Activated gamma-delta T cell (primary cell): ENCODE results near the gene FMNL3.

Experiments used
- DNase-seq: peaks from one replicate; lab custom pipeline; 2025; lab: John Stamatoyannopoulos, UW

Gene FMNL3

DNA sequence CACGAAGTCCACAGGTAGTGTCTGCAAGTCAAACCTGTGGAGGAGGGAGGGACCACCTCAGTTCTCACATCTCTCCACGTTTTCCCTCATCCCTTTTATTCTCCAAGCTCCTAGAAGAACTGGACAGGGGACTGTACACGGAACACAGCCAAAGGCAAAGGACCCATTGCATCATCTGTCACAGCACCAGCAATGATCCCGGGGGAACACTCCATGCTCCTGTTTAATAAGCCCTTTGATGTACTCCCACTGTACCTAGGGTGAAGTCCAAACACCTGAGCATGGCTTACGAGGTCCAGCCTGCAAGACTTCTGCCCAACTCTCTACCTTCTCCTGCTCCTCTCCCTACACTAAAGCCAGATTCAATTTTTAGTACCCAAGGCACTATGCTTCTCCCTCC is 57.3 kb downstream of the FMNL3 start:
- DNase-seq: no peak

DNA sequence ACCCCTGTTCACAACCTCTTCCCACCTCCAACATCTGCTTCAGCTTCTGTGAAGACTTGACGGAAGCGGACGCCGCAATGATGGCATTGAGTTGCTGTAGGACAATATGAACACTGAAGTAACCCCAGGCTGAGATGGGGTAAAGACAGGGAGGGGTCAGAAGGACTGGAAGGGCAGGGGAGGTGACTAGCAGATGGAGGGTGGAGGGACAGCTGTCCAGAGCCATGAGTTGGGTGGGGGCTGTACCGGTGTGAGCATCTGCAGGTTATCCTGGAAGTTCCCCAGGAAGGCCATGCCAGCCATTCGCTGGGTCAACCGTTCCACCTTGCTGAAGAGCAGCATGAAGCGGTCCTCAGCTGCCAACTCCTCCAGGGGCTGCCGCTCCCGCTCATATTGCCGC is 57.8 kb downstream of the FMNL3 start:
- no peak for DNase-seq

DNA sequence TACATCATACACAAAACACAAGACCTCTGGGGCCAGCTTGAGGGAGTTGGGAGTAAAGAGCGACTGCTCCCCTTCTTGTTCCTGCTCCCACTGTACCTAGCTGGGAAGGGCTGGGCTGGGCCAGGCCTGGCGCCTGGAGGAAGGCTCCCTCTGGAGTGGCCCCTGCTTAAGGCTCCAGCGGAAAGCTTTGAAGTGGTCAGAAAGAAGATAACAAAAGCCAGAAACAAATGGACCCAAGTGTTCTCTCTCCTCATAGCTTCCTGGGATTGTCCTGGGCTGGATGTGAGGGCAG is 58.5 kb downstream of the FMNL3 start:
- DNase-seq: no peak

DNA sequence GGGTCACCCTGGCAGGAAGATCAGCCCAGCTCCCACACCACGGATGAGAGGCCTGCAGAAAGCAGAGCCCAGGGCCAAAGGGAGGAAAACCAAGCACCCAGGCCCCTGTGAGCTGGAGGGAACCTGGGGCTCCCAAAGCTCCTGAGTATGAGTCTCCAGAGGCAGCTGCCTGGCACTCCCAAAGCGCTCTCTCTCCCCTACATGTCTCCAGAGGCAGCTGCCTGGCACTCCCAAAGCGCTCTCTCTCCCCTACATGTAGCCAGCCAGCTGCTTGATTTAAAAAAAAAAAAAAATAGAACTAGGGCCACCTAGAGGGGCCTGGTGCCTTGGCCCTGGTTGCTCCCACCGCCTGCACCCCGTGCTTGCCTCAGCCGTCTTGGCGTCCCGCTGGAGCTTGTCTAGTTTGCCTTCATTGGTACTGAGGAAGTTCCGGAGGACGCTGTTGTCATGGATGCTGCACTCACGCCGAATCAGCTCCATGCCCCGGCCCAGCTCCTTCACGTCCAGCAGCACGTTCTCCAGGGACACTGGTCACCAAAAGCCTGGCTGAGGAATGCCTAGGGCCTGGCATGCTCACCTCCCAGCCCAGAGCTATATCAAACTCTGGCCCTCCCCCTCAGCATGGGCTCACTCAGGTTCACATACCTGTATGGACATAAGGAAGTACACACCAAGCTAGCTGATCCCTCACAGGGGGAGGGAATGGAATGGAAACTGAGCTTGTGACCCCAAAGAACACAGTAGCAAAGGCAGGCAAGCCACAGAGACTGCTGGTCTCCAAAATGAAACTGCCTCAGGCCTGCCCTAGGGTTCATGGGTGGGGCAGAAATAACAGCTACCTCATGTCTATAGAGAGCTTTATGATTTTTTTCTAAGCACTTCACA is 59.1 kb downstream of the FMNL3 start:
- DNase-seq: no peak

DNA sequence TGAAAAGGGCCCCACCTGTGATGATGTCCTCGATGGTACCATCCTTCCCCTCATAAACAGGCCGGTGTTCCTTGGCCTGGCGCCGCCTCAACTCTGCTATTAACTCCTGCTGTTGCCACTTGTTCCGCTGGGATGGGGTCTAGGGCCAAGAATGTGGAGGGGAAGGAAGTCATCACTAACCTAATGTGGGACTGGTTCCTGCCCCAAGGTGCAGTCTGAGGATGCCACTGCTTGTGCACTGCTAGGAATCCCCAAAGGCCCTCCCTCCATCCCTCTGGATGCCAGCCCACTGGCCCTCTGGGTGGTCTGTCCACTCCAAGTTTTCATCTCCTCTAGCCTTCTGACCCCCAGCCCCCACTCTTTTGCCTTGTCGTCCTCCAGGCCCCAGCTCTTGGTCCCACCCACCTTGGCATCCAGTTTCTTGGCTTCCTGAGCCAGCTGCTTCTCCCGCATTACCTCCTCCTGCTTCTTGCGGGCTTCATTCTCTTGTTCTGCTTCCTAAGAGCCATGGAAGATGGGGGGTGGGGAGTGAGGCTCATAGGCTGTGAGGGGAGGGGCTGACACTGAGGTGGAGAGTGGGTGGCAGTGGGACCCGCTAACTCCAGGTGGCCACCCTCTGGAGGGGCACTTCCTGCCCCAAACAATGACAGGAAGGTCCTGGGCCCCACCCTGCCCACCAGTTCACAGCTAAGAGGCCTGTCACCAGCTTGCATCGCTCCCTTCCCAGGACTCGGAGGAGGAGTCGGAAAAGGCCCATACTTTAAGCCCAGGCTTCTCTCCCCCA is 60.1 kb downstream of the FMNL3 start:
- no peak for DNase-seq

DNA sequence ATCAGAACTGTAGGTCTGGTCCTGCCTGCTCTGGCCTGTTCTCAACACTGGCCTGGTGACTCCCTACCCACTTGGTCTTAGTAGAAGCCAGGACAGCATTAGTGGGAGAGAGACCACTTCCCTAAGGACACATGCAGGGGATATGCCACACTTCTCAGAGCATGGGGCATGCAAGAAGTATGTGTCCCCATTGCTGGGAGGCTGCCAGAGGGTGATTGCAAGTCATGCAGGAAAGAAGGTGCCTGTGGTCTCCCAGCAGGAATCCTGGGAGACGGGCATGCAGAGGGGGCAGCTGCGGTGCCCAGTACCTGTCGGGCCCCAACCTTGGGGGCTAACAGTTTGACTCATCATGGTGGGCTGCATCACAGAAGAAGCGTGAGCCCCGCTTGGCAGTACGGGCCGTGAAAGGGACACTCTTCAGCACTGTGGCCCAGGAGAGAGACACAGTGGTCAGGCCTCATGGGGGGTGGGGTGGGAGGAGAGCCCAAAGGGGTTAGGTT is 60.8 kb downstream of the FMNL3 start:
- no peak for DNase-seq

DNA sequence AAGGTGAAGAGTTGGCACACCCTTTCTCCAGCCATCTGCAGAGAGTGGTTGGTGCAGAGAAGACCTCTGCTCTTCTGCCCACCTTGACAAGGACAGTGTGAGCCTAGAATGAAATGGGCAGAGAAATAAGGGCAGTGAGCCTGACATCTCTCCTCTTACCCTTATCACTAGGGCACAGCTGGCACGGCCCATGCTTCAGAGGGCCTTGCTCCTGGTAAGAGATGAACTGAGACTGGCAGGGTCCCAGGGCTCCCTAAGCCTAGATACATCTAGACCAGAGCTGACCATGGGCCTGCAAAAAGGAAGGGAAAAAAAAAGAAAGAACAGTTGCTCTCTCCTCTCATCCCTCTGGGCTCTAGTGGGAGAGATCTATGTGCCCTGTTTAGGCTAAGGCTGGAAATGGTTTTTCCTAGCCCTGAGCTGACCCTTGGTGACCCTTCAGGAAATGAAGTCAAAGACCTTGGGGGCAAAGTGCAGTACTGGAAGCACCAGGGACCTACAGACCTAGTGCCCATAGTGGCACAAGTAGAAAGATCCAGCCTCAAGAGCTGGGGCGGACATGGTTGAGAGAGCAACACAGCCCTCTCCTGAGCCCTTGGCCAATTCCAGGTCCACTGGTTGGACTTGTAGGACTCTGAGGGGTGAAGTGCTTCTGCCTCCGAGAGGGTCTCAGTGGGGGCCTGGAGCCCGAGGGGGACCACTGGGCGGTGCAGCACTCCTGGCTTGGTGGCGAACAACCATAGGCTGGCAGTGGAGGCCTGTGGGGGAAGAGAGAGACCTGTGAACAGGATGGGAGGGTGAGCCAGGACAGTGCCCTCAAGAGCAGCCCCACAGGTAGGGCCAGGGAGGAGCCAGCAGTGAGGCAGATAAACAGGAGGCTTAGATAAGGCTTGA is 61.8 kb downstream of the FMNL3 start:
- no peak for DNase-seq

DNA sequence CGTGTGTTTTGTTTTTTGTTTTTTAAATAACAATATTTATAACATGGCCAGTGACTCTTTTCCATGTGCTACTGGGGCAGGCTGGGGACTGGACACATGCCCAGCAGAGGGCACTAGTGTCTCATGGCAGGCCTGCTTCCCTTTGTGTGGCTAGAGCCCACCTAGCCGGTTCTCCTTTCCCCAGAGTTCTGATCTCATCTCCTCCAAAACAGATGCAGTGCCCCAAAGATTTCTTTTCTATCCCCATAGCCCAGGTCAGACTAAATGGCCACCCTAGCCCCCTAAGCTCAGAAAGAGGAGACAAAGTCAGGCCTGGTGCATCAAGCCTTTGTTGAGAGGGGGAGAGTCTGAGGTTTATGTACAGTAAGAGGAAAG is 62.6 kb downstream of the FMNL3 start:
- DNase-seq: no peak

DNA sequence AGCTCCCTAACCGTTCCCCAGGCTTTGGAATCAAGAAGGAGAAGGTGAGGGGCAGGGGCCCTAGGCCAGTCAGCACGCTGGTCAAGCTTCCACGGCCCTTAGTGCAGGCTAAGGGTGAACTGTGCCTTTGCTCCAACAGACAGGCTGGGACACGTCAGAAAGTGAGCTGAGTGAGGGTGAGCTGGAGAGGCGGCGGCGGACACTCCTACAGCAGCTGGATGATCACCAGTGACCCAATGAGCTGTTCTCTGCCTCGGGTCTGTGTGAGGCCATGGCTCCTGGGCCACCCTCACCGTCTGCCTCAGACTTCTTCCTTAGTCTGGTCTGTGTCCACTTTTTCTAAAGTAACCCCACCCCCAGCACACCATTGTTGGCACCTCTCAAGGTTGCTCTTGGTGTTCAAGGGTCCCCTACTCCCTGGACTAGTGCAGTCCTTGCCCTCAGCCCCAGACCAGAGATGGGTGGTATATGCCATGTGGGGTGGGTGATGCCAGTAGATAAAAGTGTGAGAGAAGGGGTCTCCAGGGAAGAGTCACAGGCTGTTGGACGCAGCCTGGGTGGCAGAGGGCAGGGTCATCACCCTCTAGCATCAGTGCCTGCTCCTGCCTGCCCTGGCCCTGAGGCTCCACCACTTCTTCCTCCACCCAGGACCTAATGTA is 63.1 kb downstream of the FMNL3 start:
- no peak for DNase-seq

DNA sequence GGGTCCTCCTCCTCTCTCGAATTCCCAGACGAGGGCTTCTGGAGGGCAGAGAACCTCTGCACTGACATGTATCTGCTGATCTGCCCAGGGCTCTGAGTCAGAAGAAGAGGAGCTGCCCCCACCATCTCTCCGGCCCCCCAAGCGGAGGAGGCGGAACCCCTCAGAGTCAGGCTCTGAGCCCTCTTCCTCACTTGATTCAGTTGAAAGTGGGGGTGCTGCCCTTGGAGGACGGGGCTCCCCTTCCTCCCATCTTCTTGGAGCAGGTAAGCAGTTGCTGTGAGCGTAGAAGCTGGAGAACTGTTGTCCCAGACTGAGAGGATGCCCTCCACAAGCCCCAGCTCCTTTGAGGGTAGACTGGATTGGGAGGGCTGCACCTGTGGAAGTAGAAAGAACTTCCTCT is 64.1 kb downstream of the FMNL3 start:
- DNase-seq: no peak

DNA sequence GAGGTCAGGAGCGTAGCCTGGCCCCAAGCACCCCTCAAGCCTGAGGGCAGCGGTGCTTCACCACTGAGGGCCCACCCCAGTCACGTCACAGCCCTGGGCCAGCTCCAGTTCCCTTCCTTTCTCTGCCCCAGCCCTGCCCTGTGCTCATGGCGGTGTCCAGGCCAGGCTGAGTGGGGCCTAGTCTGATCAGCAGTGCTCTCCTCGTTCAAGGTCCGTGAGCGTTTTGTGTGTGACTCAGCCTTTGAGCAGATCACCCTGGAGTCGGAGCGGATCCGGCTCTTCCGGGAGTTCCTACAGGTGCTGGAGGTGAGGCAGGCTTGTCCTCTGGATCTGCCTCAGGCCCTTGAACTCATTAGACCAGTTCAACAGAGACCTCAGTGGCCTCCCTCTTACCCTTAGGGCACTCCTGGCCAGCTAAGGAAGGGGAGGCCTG is 64.8 kb downstream of the FMNL3 start:
- DNase-seq: no peak

DNA sequence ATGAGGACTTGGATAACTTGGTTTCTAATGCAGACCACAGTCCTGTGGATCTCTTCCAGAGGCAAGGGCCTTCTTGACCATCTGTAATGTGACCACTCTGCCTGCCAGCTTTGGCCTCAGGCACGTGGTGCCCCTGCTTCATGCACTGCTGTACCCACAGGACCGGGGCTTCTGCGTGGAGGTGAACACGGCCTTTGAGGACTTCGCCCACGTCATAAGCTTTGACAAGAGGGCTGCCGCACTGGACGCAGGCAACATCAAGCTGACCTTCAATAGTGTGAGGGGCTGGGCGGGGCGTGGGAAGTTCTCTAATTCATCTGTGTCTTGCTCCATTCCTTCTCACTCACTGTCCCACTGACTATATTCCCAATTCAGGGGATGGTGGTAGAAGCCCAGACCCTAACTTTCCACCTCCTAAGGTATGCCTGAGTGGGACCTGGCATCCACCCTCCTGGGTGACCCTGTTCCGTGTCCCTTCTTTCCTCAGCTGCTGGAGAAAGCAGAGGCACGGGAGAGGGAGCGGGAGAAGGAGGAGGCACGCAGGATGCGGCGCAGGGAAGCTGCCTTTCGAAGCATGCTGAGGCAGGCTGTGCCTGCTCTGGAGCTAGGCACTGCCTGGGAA is 65.3 kb downstream of the FMNL3 start:
- DNase-seq: no peak

DNA sequence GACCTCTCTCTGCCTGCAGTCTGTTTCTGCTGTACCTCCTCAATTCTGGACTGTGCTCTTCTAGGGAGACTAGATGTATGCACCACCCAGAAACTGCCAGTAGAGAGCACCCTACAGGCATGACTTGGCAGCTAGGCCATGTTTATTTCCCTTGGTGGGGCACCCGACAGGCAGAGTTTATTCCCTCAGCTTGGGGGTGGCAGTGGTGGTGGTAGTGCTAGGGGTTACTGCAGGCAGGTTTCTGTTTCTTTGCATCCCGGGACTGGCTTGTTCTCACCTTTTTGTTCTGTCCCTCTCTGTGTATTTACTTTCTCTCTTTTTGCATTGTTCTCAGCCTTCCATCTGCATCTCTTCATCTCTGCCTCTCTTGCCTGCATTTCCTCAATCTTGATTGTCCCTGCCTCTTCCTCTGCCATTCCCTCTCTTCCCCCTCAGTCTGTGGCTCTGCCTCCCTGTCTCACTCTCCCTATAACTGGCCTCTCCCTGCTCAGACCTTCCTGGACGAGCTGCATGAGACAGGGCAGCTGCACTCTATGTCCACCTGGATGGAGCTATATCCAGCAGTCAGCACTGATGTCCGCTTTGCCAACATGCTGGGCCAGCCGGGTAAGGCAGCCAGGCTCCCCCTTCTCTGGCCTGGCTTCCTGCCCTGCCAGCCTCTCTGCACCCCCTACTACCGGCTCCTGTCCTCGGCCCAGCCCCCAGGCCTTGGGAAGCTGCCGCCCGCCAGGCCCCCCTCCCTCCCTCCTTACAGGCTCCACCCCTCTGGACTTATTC is 70.0 kb downstream of the FMNL3 start:
- DNase-seq: no peak

DNA sequence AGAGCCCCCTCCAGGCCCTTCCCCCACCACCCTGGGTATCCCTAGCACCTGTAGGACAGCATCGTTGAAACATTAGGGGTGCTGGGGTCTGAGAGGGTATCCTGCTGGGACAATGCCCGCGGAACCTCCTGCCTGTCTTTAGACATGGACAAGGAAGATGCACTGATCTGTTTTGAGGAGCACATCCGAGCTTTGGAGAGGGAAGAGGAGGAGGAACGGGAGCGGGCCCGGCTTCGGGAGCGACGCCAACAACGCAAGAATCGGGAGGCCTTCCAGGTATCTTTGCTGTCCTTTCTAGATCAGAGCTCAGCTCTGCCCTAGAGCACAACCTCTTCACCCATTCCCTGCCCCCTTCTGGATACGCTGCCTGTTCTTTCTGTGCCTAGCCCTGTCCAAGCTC is 70.6 kb downstream of the FMNL3 start:
- DNase-seq: no peak

DNA sequence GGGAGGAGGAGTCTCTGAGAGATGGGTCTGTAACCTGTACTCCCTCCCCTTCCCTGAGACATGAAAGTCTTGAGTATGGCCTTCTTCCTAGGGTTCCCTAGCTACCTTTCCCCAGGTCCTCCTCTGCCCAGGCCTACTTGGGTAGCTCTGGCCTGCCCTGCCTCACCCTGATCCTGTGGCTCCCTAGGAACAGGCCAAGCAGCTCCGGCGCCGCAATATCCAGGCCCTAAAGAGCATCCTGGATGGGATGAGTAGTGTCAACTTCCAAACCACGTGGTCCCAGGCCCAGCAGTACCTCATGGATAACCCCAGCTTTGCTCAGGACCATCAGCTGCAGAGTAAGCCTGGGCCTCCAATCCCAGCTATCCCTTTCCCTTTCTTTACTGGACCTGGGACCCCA is 71.5 kb downstream of the FMNL3 start:
- no peak for DNase-seq

DNA sequence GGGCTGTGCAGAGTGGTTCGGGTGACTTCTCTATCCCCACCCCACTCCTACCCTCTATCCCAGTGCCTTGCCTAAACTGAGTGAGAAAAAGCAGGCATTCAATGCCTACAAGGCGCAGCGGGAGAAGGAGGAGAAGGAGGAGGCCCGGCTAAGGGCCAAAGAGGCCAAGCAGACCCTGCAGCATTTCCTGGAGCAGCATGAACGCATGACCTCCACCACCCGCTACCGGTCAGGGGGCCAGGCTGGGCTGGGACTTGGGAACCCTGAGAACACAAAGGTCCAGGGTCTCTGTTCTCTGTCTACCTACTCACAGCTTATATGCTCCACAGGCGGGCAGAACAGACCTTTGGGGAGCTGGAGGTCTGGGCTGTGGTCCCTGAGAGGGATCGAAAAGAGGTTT is 72.2 kb downstream of the FMNL3 start:
- no peak for DNase-seq

DNA sequence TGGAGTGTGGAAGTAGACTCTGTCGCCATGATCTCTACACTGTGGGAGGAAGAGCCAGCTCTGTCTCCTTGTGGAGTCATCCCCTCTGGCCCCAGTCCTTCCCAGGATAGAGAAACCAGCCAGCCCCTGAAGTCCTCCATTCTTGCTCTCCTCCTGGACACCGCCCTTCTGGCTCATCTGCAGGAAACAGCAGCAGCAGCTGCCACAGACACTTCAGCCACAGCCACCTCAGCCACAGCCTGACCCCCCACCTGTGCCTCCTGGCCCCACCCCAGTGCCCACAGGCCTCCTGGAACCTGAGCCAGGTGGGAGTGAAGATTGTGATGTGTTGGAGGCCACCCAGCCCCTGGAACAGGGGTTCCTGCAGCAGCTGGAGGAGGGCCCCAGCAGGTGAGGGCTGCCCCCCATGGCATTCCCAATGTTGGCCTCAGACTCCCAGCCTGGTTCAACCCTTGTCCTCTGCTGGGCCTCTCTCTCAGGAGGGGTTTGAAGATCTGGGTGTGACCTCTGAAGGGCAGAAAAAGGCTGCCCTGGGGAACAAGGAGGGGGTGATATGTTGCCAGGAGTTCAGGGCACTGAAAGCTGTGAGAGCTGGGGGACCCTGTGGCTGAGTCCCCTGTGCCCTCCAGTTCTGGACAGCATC is 73.4 kb downstream of the FMNL3 start:
- no peak for DNase-seq

DNA sequence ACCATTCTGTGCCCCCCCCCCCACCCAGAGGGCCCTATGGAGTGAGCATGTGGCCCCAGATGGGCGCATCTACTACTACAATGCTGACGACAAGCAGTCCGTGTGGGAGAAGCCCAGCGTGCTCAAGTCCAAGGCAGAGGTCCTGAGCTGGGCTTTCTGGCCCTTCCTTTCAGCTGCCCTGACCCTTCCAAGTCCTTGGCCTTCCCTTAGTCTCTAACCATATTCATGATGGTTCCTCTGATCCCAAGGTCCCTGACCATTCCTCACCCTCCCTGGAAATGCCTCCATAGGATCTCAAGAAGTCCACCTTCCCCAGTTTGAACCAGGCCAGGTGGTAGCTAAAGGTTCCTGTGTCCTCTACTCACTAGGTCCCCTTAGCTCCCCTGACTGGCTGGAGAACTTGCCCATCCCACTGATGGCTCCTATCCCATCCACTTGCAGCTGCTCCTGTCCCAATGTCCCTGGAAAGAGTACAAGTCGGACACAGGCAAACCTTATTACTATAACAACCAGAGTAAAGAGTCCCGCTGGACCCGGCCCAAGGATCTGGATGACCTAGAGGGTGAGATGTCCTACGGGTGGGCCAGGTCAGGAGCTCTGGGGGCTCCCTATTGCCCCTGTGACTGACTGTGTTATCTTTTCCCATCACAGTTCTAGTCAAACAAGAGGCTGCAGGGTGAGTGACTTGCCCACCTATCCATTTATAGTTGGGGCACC is 74.1 kb downstream of the FMNL3 start:
- no peak for DNase-seq

DNA sequence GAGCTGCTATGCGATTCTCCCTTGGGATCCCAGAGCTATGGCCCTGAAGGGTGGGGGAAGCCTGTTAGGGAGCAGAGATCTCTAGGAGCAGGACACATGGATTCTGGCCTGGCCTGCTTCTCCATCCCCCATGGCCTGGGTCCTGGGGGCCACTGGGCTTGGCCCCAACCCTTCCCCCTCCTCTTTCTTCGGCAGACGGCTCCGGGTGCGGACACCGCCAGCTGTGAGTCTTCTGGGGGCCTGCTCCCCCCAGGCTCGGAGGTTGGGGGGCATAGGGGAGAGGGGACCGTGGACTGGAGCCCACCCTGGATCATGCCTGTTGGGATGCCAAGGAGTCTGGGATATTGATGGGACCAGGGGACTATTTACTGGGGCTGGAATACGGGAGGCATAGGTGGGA is 74.8 kb downstream of the FMNL3 start:
- DNase-seq: no peak
